GM18502 (cell line): Measurements from ENCODE around the gene CGREF1.

Experiments
- ATAC-seq: cut with Tn5 transposase; IDR thresholded peaks from one replicate; pipeline ENCODE4 v1.9.1; 2021; ENCODE audit warnings: mild to moderate bottlenecking; ENCODE audit not compliant: unreplicated experiment, poor library complexity

Gene CGREF1

DNA sequence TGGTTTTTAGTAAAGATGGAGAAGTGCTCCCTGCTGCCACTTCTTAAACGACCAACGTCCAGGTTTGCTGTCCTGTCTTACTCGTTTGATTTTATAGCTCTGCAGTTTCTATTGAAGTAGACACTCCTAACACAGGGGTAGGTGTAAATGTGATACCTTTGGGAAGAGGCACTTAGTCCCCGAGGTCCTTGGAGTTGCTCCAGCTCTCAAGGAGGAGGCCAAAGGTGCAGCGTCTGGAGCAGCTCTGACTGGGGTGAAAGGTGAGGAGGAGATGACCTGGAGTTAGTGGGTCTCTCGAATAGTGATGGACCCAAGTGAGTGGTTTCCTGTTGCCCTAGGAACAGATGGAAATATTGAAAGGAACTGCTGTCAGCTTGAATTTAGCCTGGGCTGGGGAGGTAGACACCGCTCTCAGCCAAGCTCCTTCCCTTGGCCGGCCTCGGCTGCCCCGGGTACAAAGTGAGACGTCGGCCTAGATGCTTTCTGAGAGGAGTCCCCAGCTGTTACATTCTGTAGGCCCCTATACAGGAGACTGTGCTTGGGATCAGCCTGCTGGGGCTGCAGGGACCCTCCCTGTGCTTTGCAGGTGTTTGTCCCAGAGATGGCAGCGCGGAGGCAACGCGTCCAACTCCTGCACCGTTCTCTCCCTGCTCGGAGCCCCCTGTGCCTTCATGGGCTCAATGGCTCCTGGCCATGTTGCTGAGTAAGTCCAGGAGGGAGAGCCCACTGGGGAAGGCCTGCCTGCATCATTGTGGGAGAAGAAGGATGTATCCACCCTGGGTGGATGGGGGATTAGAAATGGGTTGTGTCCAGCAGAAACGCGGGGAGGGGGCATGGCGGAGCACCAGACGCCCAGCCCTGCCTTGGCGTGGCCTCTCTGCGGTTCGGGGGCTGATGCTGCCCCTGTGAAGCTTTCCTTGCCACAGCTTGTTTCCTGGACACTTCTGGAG, 26.9 kb downstream of the CGREF1 start:
- ATAC-seq, result no peak

DNA sequence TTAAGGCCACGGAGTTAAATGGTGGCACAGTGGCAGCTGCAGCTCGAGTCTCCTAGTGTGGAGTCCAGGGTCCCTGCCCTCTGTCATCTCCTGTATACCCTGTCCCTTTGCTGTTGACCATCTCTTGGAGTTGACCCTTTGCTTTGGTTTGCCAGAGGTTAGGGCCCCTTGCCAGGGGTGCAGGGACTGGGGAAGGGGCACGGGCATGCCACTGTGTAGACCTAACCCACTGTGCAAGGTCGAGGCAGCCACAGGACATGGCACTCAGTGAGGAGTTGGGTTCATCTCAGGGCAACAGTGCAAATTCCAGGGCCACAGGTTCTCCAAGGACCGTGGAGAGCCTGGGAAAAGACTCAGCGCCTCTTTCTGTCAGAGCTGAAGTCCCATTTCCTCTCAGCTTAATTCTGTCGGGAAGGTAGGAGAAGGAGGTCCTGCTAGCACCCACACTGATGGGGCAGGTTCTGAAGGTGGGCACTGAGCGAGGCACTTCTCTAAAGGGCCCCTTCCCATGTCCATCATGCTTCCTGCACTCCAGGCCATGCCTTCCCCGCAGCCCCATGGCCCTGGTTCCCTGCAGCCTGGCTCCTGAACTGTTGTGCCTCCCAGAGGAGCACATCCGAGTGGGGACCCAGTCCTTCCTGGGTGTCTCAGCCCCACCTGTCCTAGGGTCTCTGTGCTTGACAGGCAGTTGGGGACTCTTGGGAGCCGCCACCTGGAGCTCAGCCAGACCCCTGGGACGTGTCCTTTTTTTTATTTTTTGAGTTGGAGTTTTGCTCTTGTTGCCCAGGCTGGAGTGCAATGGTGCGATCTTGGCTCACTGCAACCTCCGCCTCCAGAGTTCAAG, 29.6 kb downstream of the CGREF1 start:
- ATAC-seq, result no peak

DNA sequence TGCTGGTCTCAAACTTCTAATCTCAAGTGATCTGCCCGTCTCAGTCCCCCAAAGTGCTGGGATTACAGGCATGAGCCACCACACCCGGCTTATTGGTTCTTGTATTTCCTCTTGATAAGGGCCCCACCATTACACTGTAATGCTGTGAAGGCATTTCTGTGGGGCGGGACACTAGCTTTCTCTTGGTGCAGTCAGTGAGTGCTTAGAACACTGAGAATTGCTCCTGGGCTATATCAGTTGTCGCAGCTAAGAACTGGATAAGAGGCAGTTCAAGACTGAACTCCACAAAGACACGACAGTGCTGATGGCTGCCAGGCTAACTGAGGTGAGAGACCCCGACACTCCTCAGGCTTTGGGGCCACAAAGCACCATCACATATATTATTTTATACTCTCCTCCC, 30.3 kb downstream of the CGREF1 start:
- no peak for ATAC-seq

DNA sequence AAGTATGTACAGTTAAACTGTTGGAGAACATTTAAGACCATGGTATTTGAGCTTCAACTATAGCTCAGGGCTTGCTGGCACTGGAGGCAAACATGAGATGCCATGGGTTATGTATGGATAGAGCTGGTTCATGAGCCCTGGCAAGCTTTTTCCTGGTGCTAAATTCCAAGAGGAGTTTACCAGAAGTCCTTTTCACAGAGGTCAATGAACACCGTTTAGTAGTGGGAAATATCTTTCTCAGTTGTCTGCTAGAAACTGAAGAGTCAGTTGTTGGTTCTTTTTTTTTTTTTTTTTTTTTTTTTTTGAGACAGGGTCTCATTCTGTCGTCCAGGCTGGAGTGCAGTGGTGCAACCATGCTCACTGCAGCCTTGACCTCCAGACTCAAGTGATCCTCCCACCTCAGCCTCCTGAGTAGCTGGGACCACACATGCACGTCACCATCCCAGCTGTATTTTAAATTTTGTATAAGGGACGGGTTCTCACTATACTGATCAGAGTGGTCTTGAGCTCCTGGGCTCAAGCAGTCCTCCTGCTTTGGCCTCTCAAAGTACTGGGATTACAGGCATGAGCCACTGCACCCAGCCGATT, 31.0 kb downstream of the CGREF1 start:
- ATAC-seq, result no peak

DNA sequence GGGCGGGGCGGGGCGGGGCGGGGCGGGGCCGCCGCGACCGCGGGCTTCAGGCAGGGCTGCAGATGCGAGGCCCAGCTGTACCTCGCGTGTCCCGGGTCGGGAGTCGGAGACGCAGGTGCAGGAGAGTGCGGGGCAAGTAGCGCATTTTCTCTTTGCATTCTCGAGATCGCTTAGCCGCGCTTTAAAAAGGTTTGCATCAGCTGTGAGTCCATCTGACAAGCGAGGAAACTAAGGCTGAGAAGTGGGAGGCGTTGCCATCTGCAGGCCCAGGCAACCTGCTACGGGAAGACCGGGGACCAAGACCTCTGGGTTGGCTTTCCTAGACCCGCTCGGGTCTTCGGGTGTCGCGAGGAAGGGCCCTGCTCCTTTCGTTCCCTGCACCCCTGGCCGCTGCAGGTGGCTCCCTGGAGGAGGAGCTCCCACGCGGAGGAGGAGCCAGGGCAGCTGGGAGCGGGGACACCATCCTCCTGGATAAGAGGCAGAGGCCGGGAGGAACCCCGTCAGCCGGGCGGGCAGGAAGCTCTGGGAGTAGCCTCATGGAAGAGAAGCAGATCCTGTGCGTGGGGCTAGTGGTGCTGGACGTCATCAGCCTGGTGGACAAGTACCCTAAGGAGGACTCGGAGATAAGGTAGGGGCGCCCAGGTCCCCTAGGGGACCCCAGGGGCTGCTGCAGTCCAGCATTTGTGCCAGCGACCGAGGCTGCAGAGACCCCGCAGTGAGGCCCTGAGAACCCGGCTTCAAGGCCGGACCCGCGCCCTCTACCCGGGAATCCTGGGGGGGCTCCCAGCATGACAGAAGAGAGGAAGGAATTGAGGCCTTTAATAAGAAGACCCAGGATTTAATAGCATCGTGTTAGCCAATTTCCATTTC, 32.0 kb downstream of the CGREF1 start, which contains the start of gene KHK:
KHK (plus strand) TSS at position 49 of the 870 bp plus-strand sequence; CDS start at position 537, 488 bp downstream.
- ATAC-seq, result peak; percentile 5

DNA sequence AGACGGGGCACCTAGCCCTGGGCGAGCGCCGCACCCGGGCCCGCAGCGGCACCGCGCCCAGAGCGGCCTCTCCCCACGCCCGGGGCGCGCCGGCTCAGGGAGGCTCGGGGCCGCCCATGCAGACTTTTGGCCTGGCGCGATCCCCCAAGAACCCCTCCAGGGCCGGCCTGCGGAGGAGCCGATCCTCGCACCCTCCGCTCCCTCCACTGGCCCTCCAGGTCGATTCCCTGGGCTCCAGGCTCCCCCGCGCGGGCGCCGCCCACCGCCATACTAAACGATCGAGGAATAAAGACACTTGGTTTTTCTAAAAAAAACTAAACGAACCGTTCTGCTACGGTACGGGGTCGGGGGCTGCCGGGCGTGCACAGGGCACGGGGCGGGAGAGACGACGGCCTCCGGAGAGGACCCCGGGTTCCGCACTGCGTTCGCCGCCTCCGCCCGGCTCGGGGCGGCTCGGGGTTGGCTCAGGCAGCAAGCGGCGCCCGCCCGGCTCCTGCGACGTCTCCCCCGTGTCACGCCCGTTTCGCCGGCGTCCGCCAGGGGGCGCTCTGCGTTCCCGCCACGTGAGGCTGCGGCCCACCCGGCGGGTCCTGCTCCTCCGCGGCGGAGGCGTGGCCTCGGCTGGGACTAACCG, 32.7 kb downstream of the CGREF1 start:
- ATAC-seq, result peak; percentile 81

DNA sequence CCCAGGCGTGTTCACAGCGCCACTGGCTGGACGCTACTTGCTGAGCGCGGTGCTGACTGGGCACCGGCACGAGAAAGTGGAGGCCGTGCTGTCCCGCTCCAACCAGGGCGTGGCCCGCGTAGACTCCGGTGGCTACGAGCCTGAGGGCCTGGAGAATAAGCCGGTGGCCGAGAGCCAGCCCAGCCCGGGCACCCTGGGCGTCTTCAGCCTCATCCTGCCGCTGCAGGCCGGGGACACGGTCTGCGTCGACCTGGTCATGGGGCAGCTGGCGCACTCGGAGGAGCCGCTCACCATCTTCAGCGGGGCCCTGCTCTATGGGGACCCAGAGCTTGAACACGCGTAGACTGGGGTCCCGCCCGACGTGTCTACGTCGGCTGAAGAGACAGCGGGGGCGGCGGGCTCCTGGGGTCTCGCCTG, 33.2 kb downstream of the CGREF1 start:
- no peak for ATAC-seq

DNA sequence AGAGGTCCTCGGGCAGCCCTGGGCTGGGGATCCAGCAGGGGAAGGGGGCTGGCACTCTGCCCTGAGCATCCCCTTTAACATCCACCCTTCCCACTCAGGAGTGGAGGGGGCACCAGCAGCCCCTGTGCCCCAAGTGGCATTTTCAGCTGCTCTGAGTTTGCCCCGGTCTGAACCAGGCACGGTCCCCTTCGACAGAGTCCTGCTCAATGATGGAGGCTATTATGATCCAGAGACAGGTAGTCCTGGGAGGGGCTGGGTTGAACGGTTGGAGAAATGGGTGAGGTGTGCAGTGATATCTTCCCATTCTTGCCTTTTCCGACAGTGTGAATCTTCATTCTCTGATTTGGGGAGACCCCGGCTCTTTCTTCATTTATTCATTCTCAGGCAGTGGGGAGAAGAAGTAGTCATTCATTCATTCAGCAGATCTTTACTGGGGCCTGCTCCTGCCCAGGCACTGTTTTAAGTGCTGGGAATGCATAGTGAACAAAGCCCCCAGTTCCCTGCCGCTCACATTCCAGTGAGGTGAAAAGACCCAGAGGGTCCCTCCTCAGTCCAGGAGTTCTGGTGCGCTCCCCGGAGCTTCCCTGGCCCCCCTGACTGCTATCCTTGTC, 33.8 kb downstream of the CGREF1 start:
- no peak for ATAC-seq

DNA sequence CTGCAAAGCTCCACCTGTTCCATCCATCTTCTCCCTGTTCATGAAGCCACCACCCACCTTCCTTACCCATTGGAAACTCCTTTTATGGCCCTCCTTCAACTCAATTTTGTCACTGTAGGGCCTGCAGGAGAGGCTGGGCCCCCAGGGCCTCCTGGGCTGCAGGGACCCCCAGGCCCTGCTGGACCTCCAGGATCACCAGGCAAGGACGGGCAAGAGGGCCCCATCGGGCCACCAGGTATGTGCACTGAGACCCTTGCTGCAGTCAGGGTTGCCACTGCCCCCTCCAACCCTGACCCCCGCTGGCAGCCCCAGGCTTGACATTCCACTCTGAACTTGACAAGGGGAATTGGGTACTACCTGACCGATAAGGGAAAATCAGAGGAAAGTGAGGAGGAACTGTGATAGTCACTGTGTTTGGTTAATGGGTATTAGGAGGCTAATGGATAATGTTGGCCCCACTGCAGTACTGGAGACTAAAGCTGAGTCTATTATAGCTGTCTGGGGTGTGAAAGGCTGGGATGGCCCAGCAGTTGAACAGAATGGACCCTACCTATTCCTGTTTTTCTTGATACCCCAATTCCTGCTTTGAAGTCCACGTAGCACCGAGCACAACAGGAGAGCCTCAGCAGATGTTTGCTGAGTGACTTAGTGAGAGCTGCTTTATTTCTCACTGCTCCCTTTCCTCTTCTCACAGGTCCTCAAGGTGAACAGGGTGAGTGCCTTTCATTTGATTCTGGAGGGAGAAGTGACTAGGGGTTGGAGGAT, 34.4 kb downstream of the CGREF1 start:
- no peak for ATAC-seq

DNA sequence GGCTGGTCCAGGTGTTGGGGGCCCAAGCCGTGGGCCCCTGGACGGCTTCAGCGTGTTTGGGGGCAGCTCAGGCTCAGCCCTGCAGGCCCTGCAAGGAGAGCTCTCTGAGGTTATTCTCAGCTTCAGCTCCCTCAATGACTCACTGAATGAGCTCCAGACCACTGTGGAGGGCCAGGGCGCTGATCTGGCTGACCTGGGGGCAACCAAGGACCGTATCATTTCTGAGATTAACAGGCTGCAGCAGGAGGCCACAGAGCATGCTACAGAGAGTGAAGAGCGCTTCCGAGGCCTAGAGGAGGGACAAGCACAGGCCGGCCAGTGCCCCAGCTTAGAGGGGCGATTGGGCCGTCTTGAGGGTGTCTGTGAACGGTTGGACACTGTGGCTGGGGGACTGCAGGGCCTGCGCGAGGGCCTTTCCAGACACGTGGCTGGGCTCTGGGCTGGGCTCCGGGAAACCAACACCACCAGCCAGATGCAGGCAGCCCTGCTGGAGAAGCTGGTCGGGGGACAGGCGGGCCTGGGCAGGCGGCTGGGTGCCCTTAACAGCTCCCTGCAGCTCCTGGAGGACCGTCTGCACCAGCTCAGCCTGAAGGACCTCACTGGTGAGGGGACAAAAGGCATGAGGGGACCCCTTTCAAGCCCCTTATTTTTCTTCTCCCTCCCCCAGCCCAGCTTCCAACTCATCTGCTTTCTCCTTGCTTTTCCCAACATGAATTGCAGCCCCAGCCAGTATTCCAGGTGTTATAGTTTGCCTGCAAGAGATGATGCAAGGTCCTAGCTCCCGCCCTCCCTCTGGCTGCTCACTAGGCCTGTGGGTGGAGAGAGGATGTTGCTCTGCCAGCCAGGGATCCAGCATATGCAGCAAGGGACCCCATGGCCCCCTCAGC, 35.3 kb downstream of the CGREF1 start:
- ATAC-seq, result no peak

DNA sequence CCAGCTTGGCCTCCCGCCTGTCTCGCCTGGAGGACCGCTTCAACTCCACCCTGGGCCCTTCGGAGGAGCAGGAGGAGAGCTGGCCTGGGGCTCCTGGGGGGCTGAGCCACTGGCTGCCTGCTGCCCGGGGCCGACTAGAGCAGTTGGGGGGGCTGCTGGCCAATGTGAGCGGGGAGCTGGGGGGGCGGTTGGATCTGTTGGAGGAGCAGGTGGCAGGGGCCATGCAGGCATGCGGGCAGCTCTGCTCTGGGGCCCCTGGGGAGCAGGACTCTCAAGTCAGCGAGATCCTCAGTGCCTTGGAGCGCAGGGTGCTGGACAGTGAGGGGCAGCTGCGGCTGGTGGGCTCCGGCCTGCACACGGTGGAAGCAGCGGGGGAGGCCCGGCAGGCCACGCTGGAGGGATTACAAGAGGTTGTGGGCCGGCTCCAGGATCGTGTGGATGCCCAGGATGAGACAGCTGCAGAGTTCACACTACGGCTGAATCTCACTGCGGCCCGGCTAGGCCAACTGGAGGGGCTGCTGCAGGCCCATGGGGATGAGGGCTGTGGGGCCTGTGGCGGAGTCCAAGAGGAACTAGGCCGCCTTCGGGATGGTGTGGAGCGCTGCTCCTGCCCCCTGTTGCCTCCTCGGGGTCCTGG, 36.0 kb downstream of the CGREF1 start:
- no peak for ATAC-seq

DNA sequence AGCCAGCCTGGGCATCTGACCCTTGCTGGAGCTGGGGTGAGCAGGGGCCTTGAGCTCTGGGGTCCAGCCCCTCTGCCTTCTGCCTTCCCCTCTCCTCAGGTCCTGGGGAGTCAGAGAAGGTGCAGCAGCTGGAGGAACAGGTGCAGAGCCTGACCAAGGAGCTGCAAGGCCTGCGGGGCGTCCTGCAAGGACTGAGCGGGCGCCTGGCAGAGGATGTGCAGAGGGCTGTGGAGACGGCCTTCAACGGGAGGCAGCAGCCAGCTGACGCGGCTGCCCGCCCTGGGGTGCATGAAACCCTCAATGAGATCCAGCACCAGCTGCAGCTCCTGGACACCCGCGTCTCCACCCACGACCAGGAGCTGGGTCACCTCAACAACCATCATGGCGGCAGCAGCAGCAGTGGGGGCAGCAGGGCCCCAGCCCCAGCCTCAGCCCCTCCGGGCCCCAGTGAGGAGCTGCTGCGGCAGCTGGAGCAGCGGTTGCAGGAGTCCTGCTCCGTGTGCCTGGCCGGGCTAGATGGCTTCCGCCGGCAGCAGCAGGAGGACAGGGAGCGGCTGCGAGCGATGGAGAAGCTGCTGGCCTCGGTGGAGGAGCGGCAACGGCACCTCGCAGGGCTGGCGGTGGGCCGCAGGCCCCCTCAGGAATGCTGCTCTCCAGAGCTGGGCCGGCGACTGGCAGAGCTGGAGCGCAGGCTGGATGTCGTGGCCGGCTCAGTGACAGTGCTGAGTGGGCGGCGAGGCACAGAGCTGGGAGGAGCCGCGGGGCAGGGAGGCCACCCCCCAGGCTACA, 36.8 kb downstream of the CGREF1 start:
- ATAC-seq, result no peak

DNA sequence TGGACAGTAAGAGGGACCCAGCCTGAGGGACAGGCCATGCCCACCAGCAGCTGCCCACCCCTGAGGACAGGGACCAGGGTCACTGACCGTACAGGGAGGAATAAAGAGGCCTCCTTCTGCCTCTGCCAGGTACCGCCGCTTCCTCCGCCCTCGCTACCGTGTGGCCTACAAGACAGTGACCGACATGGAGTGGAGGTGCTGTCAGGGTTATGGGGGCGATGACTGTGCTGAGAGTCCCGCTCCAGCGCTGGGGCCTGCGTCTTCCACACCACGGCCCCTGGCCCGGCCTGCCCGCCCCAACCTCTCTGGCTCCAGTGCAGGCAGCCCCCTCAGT, 38.4 kb downstream of the CGREF1 start:
- no peak for ATAC-seq

DNA sequence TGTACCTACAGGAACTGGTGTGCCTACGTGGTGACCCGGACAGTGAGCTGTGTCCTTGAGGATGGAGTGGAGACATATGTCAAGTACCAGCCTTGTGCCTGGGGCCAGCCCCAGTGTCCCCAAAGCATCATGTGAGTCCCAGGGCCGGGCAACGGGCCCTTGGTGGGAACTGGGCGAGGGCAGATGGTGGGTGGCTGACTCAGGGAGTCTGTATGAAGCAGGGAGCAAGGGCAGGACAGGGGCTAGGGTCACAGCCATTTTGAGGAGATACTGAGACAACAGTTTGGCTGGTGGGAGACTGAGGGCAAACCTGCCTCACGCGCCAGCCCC, 38.8 kb downstream of the CGREF1 start:
- no peak for ATAC-seq

DNA sequence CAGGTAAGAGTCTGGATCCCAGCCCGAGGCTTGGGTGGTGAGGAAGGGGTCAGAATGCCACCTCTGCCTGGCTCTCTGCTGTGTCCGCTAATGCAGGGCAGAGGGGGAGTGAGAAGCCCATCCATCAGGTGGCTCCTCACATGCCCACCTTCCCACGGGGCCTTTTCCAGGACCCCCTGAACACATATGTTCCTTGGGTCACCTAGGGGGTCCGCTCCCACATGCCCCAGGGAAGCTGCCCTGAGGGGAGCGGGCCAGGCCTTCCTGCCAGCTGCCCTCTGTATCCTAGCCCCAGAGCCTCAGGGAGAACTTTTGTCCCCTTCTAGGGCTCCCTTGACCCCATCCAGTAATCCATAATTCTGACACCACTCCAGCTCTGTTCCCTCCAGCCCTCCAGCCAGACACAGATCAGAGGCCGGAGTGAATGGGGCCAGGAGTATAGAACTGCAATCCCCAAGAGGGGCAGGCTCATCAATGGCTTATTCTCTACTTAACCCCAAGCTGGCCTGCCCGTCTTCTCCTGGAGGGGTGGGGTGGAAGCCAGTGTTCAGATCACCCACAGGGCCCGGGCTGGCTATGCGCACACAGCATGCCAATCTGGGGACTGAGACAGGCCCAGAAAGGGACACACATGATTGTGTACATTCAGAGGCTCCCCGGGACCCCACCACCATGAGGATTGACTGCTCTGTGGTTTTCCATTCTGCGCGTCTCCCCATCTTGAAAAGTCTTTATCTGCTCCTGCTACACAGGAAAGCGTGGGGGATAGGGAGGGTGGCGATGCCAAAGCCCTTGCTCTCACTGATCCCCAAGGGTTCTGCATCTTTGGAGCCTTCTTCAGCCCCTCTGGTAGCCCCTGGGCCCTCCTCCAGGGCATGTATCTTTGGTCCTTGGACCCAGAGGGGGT, 39.4 kb downstream of the CGREF1 start:
- ATAC-seq, result no peak
